ENCODE data around the gene ZNF181.

The ZNF181 gene

GRCh38 chr19:34711890-34712289 lies 22.2 kb upstream of the ZNF181 start:
- no peak for DNase-seq (ENCODE audit: low spot score)
- TF ChIP-seq, protein P1, sequence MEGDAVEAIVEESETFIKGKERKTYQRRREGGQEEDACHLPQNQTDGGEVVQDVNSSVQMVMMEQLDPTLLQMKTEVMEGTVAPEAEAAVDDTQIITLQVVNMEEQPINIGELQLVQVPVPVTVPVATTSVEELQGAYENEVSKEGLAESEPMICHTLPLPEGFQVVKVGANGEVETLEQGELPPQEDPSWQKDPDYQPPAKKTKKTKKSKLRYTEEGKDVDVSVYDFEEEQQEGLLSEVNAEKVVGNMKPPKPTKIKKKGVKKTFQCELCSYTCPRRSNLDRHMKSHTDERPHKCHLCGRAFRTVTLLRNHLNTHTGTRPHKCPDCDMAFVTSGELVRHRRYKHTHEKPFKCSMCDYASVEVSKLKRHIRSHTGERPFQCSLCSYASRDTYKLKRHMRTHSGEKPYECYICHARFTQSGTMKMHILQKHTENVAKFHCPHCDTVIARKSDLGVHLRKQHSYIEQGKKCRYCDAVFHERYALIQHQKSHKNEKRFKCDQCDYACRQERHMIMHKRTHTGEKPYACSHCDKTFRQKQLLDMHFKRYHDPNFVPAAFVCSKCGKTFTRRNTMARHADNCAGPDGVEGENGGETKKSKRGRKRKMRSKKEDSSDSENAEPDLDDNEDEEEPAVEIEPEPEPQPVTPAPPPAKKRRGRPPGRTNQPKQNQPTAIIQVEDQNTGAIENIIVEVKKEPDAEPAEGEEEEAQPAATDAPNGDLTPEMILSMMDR (IDR thresholded peaks at IDR 0.05; ENCODE audit: extremely low read depth, missing control alignments), result no peak

DNA sequence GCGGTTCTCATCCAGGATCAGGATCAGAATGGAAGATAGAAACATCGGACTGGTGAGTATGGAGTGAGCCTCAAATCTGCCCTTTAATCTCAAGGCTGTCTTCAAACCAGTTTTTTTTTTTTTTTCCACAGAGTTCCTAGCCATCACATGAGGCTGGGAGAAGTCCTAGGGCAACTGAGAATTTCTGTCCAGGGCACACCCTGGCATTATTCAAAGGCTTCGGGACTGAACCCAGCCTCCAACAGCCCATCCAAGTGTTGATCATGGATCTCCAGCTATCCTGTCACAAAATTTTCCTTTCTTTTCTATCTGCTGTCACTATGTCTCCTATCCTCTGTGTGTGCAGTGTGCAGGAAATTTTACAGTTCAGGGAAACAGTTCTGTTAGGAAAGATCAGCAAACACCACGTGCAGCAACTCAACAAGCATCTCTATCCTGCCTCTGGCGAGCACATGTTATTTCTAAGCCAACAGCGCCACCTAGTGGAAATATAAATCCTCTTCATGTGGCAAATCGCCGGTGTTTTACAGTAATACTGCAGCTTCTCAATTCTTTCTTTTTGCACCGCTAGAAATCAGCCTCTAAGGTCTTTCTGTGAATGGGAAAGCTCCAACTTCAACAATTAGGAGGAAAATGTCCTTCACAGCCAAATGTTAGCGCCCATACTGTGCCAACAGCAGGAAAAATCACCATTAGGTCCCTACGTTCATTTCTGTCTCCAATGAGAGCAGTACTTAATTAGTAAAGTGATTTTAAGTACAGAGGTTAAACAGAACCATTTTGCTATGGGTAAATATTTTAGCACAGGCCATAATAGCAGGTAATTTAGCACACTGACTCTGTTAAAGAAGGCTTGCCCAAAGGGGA lies 21.4 kb upstream of the ZNF181 start:
- peak; percentile 54 for DNase-seq (ENCODE audit: low spot score)
- TF ChIP-seq, protein P1 (IDR thresholded peaks at IDR 0.05; ENCODE audit: extremely low read depth, missing control alignments), result peak; percentile 49

GRCh38 chr19:34713262-34713637 lies 20.8 kb upstream of the ZNF181 start:
- TF ChIP-seq, protein P1 (IDR thresholded peaks at IDR 0.05; ENCODE audit: extremely low read depth, missing control alignments), result no peak
- DNase-seq (ENCODE audit: low spot score), result no peak

- TF ChIP-seq, protein P1 (IDR thresholded peaks at IDR 0.05; ENCODE audit: extremely low read depth, missing control alignments), result no peak
- DNase-seq (ENCODE audit: low spot score), result no peak
Measured at GRCh38 chr19:34715357-34715756, 18.7 kb upstream of the ZNF181 start.

DNA sequence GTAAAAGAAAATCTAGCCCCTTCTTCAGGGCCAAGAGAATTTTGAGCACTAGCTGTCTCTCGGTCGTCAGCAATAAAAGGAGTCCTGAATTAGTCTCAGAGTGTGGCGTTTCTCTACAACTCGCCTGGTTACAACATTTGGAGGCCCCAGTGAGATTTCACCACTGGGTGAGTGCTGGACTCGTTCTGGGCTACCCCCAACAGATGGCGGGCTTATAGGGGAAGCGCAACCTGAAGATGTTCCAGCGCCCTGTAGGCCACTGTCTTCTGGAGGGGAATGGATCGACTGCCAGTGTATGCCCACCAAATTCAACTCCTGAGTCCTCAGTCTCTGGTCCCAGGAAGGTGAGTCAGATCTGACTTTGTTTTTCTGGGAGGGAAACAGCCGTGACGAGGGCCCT lies 11.7 kb upstream of the ZNF181 start:
- TF ChIP-seq, protein P1 (IDR thresholded peaks at IDR 0.05; ENCODE audit: extremely low read depth, missing control alignments), result no peak
- no peak for DNase-seq (ENCODE audit: low spot score)

GRCh38 chr19:34725400-34725799 lies 8.6 kb upstream of the ZNF181 start:
- TF ChIP-seq, protein P1 (IDR thresholded peaks at IDR 0.05; ENCODE audit: extremely low read depth, missing control alignments), result no peak
- no peak for DNase-seq (ENCODE audit: low spot score)

DNA sequence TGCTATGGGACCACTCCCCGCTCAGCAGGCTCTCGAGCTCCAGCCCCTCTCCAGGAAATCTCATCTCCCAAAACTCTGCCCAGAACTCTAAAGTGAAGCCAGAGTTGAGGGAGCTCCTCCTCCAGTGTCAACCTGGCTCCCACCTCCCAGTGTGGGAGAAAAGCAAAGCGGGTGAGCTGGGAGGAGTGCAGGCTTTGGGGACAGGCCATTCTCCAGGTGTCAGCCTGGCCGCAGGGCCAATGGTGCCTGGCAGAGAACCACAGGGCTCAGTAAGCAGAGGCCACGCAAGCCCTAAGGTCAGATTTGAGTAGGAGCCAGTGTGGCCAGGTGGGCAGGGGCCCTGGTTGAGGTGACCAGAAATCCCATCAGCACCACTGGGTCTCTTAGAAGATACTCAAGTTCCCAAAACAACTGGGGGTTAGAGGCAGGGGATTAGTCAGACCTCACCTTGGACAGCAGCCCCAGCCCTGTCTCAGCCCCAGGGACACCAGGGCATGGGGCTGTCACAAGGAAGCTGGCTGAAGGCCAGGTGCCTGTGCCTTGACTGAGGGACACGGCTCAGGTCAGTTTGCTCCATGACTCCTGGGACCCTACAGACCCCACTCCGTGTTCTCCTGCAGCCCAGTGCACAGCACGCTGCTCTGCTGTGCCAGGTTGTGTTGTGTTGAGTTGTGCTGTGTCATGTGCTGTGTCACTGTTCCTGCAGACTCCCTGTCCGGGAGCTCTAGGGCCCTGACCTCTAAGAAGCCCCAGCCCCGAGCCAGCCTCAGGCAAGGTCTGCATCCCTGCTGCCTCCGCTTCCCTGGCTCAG lies 2.8 kb upstream of the ZNF181 start:
- DNase-seq (ENCODE audit: low spot score), result no peak
- TF ChIP-seq, protein P1 (IDR thresholded peaks at IDR 0.05; ENCODE audit: extremely low read depth, missing control alignments), result no peak

Measured in GM20000 (cell line).